ENCODE measurements around the gene OPTC. TPM values are rescaled to one million over a fixed set of nuclear protein-coding genes. Genes with fewer than 3 reads are reported as not detected.
A peak's percentile ranks its signal among the peaks of the same experiment; 100 is the strongest.

Gene OPTC
- total and polyA plus RNA-seq, 10 donors: not detected

- no peaks in the 10 kb centered on the region for H3K9me3 ChIP-seq
- WGBS, 5 donors: 87 to 92% (median 90%) methylated on average over 7 of the region's 7 CpGs
- H3K4me3 ChIP-seq: no peak overlapping the region
- TF ChIP-seq CTCF (IDR thresholded peaks at IDR 0.05 in 8 of 11, conservative IDR thresholded peaks at IDR 0.05 in 3 of 11) (no peak), POLR2AphosphoS5 (IDR thresholded peaks at IDR 0.05) (no peak), POLR2A (IDR thresholded peaks at IDR 0.05) (no peak)
- peaks cover 0 to 11% (median 0%) of the 10 kb centered on the region in 7 donors for H3K27me3 ChIP-seq (replicated peaks in 1 of 7)
- no peaks in the 10 kb centered on the region for H3K36me3 ChIP-seq
- H3K4me1 ChIP-seq: peaks cover 0 to 29% (median 1%) of the 10 kb centered on the region in 6 donors
- intact Hi-C loops (cut with DNase I; ENCODE audit: low total_unique reads): no loop called here
- DNase-seq: no peak
- peak overlapping the region in 2 of 8 donors; percentile 23 to 38 for H3K27ac ChIP-seq
Observed at GRCh38 chr1:203555511-203556046, 61.6 kb downstream of the OPTC start.

GRCh38 chr1:203556047-203556851 lies 62.3 kb downstream of the OPTC start:
- Histone ChIP-seq H3K4me1 (peaks cover 0 to 29% (median 1%) of the 10 kb centered on the region in 6 donors), H3K36me3 (no peaks in the 10 kb centered on the region), H3K27ac (peak overlapping the region in 2 of 8 donors; percentile 23 to 38), H3K27me3 (replicated peaks in 1 of 7) (peaks cover 0 to 11% (median 0%) of the 10 kb centered on the region in 7 donors), H3K4me3 (no peak overlapping the region), H3K9me3 (no peaks in the 10 kb centered on the region)
- intact Hi-C loops (cut with DNase I; ENCODE audit: low total_unique reads): no loop called here
- 64 to 83% (median 79%) methylated on average over 16 of the region's 16 CpGs for WGBS, 5 donors
- peak in 1 of 3 donors; percentile 19 for TF ChIP-seq POLR2AphosphoS5 (IDR thresholded peaks at IDR 0.05)
- no peak for TF ChIP-seq POLR2A (IDR thresholded peaks at IDR 0.05)
- no peak for DNase-seq

- no peak for TF ChIP-seq CTCF (IDR thresholded peaks at IDR 0.05 in 8 of 11, conservative IDR thresholded peaks at IDR 0.05 in 3 of 11)
- TF ChIP-seq POLR2A (IDR thresholded peaks at IDR 0.05): no peak
- no peak for TF ChIP-seq POLR2AphosphoS5 (IDR thresholded peaks at IDR 0.05)
- intact Hi-C loops (cut with DNase I; ENCODE audit: low total_unique reads): no loop called here
- no peak for DNase-seq
- Histone ChIP-seq H3K36me3 (no peaks in the 10 kb centered on the region), H3K4me3 (no peak overlapping the region), H3K27me3 (replicated peaks in 1 of 7) (peaks cover 0 to 11% (median 0%) of the 10 kb centered on the region in 7 donors), H3K27ac (no peak overlapping the region), H3K9me3 (no peaks in the 10 kb centered on the region), H3K4me1 (peaks cover 0 to 29% (median 1%) of the 10 kb centered on the region in 6 donors)
- 72 to 94% (median 92%) methylated on average over 7 of the region's 7 CpGs for WGBS, 5 donors
Observed at GRCh38 chr1:203557390-203557789, 63.4 kb downstream of the OPTC start.

- 50 to 73% (median 63%) methylated on average over 5 of the region's 5 CpGs for whole genome bisulfite sequencing, 5 donors
- intact Hi-C loops (cut with DNase I; ENCODE audit: low total_unique reads): no loop called here
- no peak overlapping the region for H3K27ac ChIP-seq
- H3K27me3 ChIP-seq (replicated peaks in 1 of 7): peaks cover 0 to 11% (median 0%) of the 10 kb centered on the region in 7 donors
- H3K4me1 ChIP-seq: peaks cover 0 to 29% (median 1%) of the 10 kb centered on the region in 6 donors
- DNase-seq: no peak
- H3K36me3 ChIP-seq: no peaks in the 10 kb centered on the region
- no peaks in the 10 kb centered on the region for H3K9me3 ChIP-seq
- TF ChIP-seq POLR2AphosphoS5 (IDR thresholded peaks at IDR 0.05) (peak in 1 of 3 donors; percentile 37), CTCF (IDR thresholded peaks at IDR 0.05 in 8 of 11, conservative IDR thresholded peaks at IDR 0.05 in 3 of 11) (no peak), POLR2A (IDR thresholded peaks at IDR 0.05) (no peak)
- no peak overlapping the region for H3K4me3 ChIP-seq
Observed at GRCh38 chr1:203558064-203558760, 64.3 kb downstream of the OPTC start.

Other genes starting within 250 kb of the OPTC start
- gene BTG2, start 188.6 kb upstream of the OPTC start, total RNA-seq: 100 to 1,000 TPM; 104 to 186 (median 153) TPM
- gene BTG2, start 188.6 kb upstream of the OPTC start, polyA plus RNA-seq: 10 to 100 TPM; 55.5 to 93.1 (median 69.3) TPM
- 10 to 100 TPM; 11.6 to 30.0 (median 21.1) TPM for gene FMOD, start 143.0 kb upstream of the OPTC start, total RNA-seq
- gene FMOD, start 143.0 kb upstream of the OPTC start, polyA plus RNA-seq: 1 to 10 TPM; 4.5 to 8.4 (median 4.9) TPM
- gene PRELP, start 18.3 kb upstream of the OPTC start, total RNA-seq: 10 to 100 TPM; 25.6 to 50.3 (median 31.7) TPM
- gene PRELP, start 18.3 kb upstream of the OPTC start, polyA plus RNA-seq: 10 to 100 TPM in 2 of 3 donors, 1 to 10 TPM in 1; 4.9 to 21.6 (median 10.7) TPM
- gene ATP2B4, start 132.7 kb downstream of the OPTC start, total RNA-seq: 10 to 100 TPM; 34.5 to 78.5 (median 55.2) TPM
- gene ATP2B4, start 132.7 kb downstream of the OPTC start, polyA plus RNA-seq: 1 to 10 TPM; 6.2 to 8.6 (median 6.7) TPM